ENCODE measurements around the gene EHD1.

Gene EHD1

GRCh38 chr11:64911689-64912088 is 33.3 kb upstream of the EHD1 start:
- H3K4me3 ChIP-seq (ENCODE audit: low read length) = no peak overlapping the region
- DNase-seq (ENCODE audit: low read depth, low spot score) = no peak

GRCh38 chr11:64911142-64911541 is 32.7 kb upstream of the EHD1 start:
- no peak for DNase-seq (ENCODE audit: low read depth, low spot score)
- no peak overlapping the region for H3K4me3 ChIP-seq (ENCODE audit: low read length)

GRCh38 chr11:64910451-64911093 is 32.2 kb upstream of the EHD1 start:
- DNase-seq (ENCODE audit: low read depth, low spot score) = no peak
- no peak overlapping the region for H3K4me3 ChIP-seq (ENCODE audit: low read length)

- DNase-seq (ENCODE audit: low read depth, low spot score) = no peak
- no peak overlapping the region for H3K4me3 ChIP-seq (ENCODE audit: low read length)
Observed at GRCh38 chr11:64909653-64910343, 31.4 kb upstream of the EHD1 start.

- no peak overlapping the region for H3K4me3 ChIP-seq (ENCODE audit: low read length)
- no peak for DNase-seq (ENCODE audit: low read depth, low spot score)
Observed at GRCh38 chr11:64908766-64909165, 30.3 kb upstream of the EHD1 start.

GRCh38 chr11:64906314-64906635 is 27.9 kb upstream of the EHD1 start:
- no peak overlapping the region for H3K4me3 ChIP-seq (ENCODE audit: low read length)
- no peak for DNase-seq (ENCODE audit: low read depth, low spot score)

- no peak for DNase-seq (ENCODE audit: low read depth, low spot score)
- H3K4me3 ChIP-seq (ENCODE audit: low read length) = no peak overlapping the region
Observed at GRCh38 chr11:64905516-64906313, 27.3 kb upstream of the EHD1 start.

- no peak for DNase-seq (ENCODE audit: low read depth, low spot score)
- no peak overlapping the region for H3K4me3 ChIP-seq (ENCODE audit: low read length)
Observed at GRCh38 chr11:64903291-64903833, 24.9 kb upstream of the EHD1 start.

- no peak for DNase-seq (ENCODE audit: low read depth, low spot score)
- no peak overlapping the region for H3K4me3 ChIP-seq (ENCODE audit: low read length)
Observed at GRCh38 chr11:64902102-64902900, 23.9 kb upstream of the EHD1 start.

- no peak overlapping the region for H3K4me3 ChIP-seq (ENCODE audit: low read length)
- DNase-seq (ENCODE audit: low read depth, low spot score) = no peak
Observed at GRCh38 chr11:64900774-64901173, 22.4 kb upstream of the EHD1 start.

GRCh38 chr11:64900263-64900678 is 21.9 kb upstream of the EHD1 start:
- no peak overlapping the region for H3K4me3 ChIP-seq (ENCODE audit: low read length)
- DNase-seq (ENCODE audit: low read depth, low spot score) = no peak

- H3K4me3 ChIP-seq (ENCODE audit: low read length) = no peak overlapping the region
- DNase-seq (ENCODE audit: low read depth, low spot score) = no peak
Observed at GRCh38 chr11:64898541-64898940, 20.1 kb upstream of the EHD1 start.

GRCh38 chr11:64898076-64898445 is 19.6 kb upstream of the EHD1 start:
- DNase-seq (ENCODE audit: low read depth, low spot score) = no peak
- no peak overlapping the region for H3K4me3 ChIP-seq (ENCODE audit: low read length)

- H3K4me3 ChIP-seq (ENCODE audit: low read length) = no peak overlapping the region
- DNase-seq (ENCODE audit: low read depth, low spot score) = no peak
Observed at GRCh38 chr11:64897381-64898075, 19.1 kb upstream of the EHD1 start.

- no peak overlapping the region for H3K4me3 ChIP-seq (ENCODE audit: low read length)
Observed at GRCh38 chr11:64896448-64897022, 18.1 kb upstream of the EHD1 start.

GRCh38 chr11:64894812-64895452 is 16.5 kb upstream of the EHD1 start:
- H3K4me3 ChIP-seq (ENCODE audit: low read length) = no peak overlapping the region
- DNase-seq (ENCODE audit: low read depth, low spot score) = no peak

More at GRCh38 chr11:64896448-64897022, 18.1 kb upstream of the EHD1 start:
- no peak for DNase-seq (ENCODE audit: low read depth, low spot score)

- no peak overlapping the region for H3K4me3 ChIP-seq (ENCODE audit: low read length)
- peak; percentile 66 for DNase-seq (ENCODE audit: low read depth, low spot score)
Observed at GRCh38 chr11:64894070-64894811, 15.8 kb upstream of the EHD1 start.
